Adrenal gland (tissue), 12 donors: ENCODE measurements around the gene PPP6R2. TPM values are rescaled to one million over a fixed set of nuclear protein-coding genes. Genes with fewer than 3 reads are reported as not detected.

ENCODE experiments used
- DNase-seq, 7 donors: peaks; one replicate each; pipeline ENCODE4 v3.0.0-alpha.2; 2019 to 2020
- H3K27ac ChIP-seq, 5 donors: fragments of 200-600 bp; sonication (generic) in 4 of 5; 1 replicate in 3 of 5; 2 replicates in 2 of 5; pipeline versions ENCODE4 v1.5.1 to v1.8.0; 2016 to 2020; ENCODE audit warnings: mild to moderate bottlenecking in 1 of 5
- H3K27me3 ChIP-seq: fragments of 200-600 bp; 2 replicates; pipeline ENCODE4 v1.8.0; 2021
- H3K36me3 ChIP-seq, 2 donors: fragments of 200-600 bp; replicated peaks in 1 of 2; 1 replicate in 1 of 2; 2 replicates in 1 of 2; pipeline versions ENCODE4 v1.5.1 to v1.8.0; 2018 to 2022
- H3K4me1 ChIP-seq, 2 donors: fragments of 200-600 bp; replicated peaks in 1 of 2; 1 replicate in 1 of 2; 2 replicates in 1 of 2; pipeline versions ENCODE4 v1.5.1 to v1.8.0; 2018 to 2021
- H3K4me3 ChIP-seq, 4 donors: fragments of 200-600 bp; sonication (generic) in 3 of 4; one replicate each; pipeline ENCODE4 v1.5.1; 2016 to 2018
- H3K9me3 ChIP-seq, 3 donors: fragments of 200-600 bp; sonication (generic) in 1 of 3; replicated peaks in 1 of 3; 1 replicate in 2 of 3; 2 replicates in 1 of 3; pipeline versions ENCODE4 v1.5.1 to v1.8.0; 2016 to 2021
- CTCF ChIP-seq, 6 experiments: fragments of 450-650 bp in 4 of 6; fragments of 200-600 bp in 2 of 6; sonication (generic) in 1 of 6; IDR thresholded peaks; 1 replicate in 5 of 6; 2 replicates in 1 of 6; pipeline versions ENCODE4 v1.5.1 to v1.8.0; 2016 to 2021; ENCODE audit warnings: antibody characterized with exemption in 6 of 6, mild to moderate bottlenecking in 2 of 6, moderate library complexity in 1 of 6
- POLR2A ChIP-seq, 2 donors: fragments of 450-650 bp; IDR thresholded peaks; one replicate each; pipeline ENCODE4 v1.6.1; 2017; ENCODE audit warnings: antibody characterized with exemption in 2 of 2, mild to moderate bottlenecking in 2 of 2, moderate library complexity in 1 of 2
- WGBS, 4 donors: extraction: QIAGEN DNeasy Blood & Tissue Kit in 2 of 4; methylation state at CpG; one replicate each; pipeline versions ENCODE4 v1.1.5 to v1.1.7; 2013 to 2017; 5-methylcytosine and 5-hydroxymethylcytosine counted together
- intact Hi-C, 2 donors: fragments of 100-400 bp; cut with DNase I; formaldehyde crosslinking; loops; one replicate each; pipeline versions ENCODE4 v1.14.1 to v1.15.0; 2022 to 2023
- polyA plus RNA-seq, 3 donors: library from polyadenylated mRNA; stranded (reverse); fragments of 200-250 nt in 2 of 3; fragments of 350-450 nt in 1 of 3; fragmentation: Illumina TruSeq in 1 of 3; extraction: RNeasy Lipid Tissue Mini Kit (QIAGEN cat#74804) in 1 of 3; gene quantifications; one replicate each; pipeline ENCODE4 v1.2.3, GENCODE V29; 2013 to 2014
- total RNA-seq, 9 donors: library from RNA; depleted of rRNA in 4 of 9; stranded (reverse); fragments of >200 nt in 4 of 9; fragments of 120-200 nt in 1 of 9; fragmentation: NEBNext Ultra II Directional in 1 of 9; extraction: Animal tissue kit (Norgen Biotek cat#: 25700) in 1 of 9; gene quantifications; one replicate each; pipeline versions ENCODE4 v1.1.0 to v1.2.4, GENCODE V29; 2013 to 2023
- donor health status: healthy with polysubstance abuse.
- donor health status: Bipolar disorder and iron deficiency.
- donor health status: DM: yes; HTN: yes; CAD: no.
- donor health status: DM: no; HTN: no; CAD: no.
- donor health status: DM: no; HTN: no; CAD: no.
- donor health status: DM: yes; HTN: yes; CAD: no.

PPP6R2 gene
- total and polyA plus RNA-seq, 12 donors, result 19.6 to 129 (median 73.0) TPM

GRCh38 chr22:50483556-50483955 is 140.4 kb downstream of the PPP6R2 start:
- Histone ChIP-seq H3K9me3 (no peaks in the 10 kb centered on the region), H3K27me3 (peaks cover 36% of the 10 kb centered on the region), H3K36me3 (no peaks in the 10 kb centered on the region), H3K27ac (no peak overlapping the region), H3K4me3 (no peak overlapping the region), H3K4me1 (peaks cover 0 to 14% of the 10 kb centered on the region in 2 donors)
- DNase-seq, result no peak
- TF ChIP-seq CTCF (IDR thresholded peaks at IDR 0.05) (no peak), POLR2A (IDR thresholded peaks at IDR 0.05) (no peak)
- intact Hi-C loops, result no loop called here
- WGBS, 4 donors, result 81 to 95% (median 87%) methylated on average over 4 to 8 of the region's 8 CpGs

GRCh38 chr22:50483977-50484853 is 141.1 kb downstream of the PPP6R2 start:
- Histone ChIP-seq H3K27ac (no peak overlapping the region), H3K27me3 (peaks cover 36% of the 10 kb centered on the region), H3K4me1 (peaks cover 0 to 14% of the 10 kb centered on the region in 2 donors), H3K36me3 (no peaks in the 10 kb centered on the region), H3K9me3 (no peaks in the 10 kb centered on the region), H3K4me3 (no peak overlapping the region)
- TF ChIP-seq POLR2A (IDR thresholded peaks at IDR 0.05), result no peak
- no peak for TF ChIP-seq CTCF (IDR thresholded peaks at IDR 0.05)
- intact Hi-C loops, result no loop called here
- DNase-seq, result no peak
- 81 to 88% (median 86%) methylated on average over 12 to 31 of the region's 31 CpGs for whole genome bisulfite sequencing, 4 donors

GRCh38 chr22:50485221-50486131 is 142.3 kb downstream of the PPP6R2 start:
- peaks cover 0 to 14% of the 10 kb centered on the region in 2 donors for H3K4me1 ChIP-seq
- no peak overlapping the region for H3K27ac ChIP-seq
- 60 to 67% (median 64%) methylated on average over 18 to 29 of the region's 29 CpGs for WGBS, 4 donors
- no peaks in the 10 kb centered on the region for H3K9me3 ChIP-seq
- no peak for TF ChIP-seq POLR2A (IDR thresholded peaks at IDR 0.05)
- no peak for TF ChIP-seq CTCF (IDR thresholded peaks at IDR 0.05)
- peak in 5 of 7 donors; percentile 43 to 61 (median 48) for DNase-seq
- H3K4me3 ChIP-seq, result no peak overlapping the region
- H3K27me3 ChIP-seq, result peaks cover 31% of the 10 kb centered on the region
- intact Hi-C loops, result no loop called here
- H3K36me3 ChIP-seq, result no peaks in the 10 kb centered on the region
